Transverse colon (tissue), 4 donors: Measurements from ENCODE around the gene ARHGEF3. TPM values are rescaled to one million over a fixed set of nuclear protein-coding genes. Genes with fewer than 3 reads are reported as not detected.

Experiments used
- DNase-seq: peaks from one replicate; pipeline ENCODE4 v3.0.0-alpha.2; 2019
- H3K27ac ChIP-seq, 4 donors: fragments of 200-600 bp; sonication (generic); 2 replicates each; pipeline ENCODE4 v1.5.1; 2016 to 2018; ENCODE audit warnings: inconsistent platforms in 4 of 4
- H3K27me3 ChIP-seq: fragments of 200-600 bp; sonication (generic); 2 replicates; pipeline ENCODE4 v1.5.1; 2017; ENCODE audit warnings: inconsistent platforms
- H3K36me3 ChIP-seq, 4 donors: fragments of 200-600 bp; sonication (generic); 2 replicates each; pipeline ENCODE4 v1.5.1; 2017 to 2019; ENCODE audit warnings: inconsistent platforms in 4 of 4
- H3K4me1 ChIP-seq, 4 donors: fragments of 200-600 bp; sonication (generic); 2 replicates each; pipeline ENCODE4 v1.5.1; 2017 to 2020; ENCODE audit warnings: inconsistent platforms in 4 of 4
- H3K4me3 ChIP-seq, 4 donors: fragments of 200-600 bp; sonication (generic); 1 replicate in 1 of 4; 2 replicates in 3 of 4; pipeline versions ENCODE4 v1.5.1 to v1.6.1; 2017 to 2019; ENCODE audit warnings: inconsistent platforms in 4 of 4
- H3K9me3 ChIP-seq, 2 donors: fragments of 200-600 bp; sonication (generic); 2 replicates each; pipeline ENCODE4 v1.5.1; 2017 to 2019; ENCODE audit warnings: inconsistent platforms in 2 of 2
- CTCF ChIP-seq, 5 experiments: fragments of 200-600 bp in 3 of 5; fragments of 450-650 bp in 2 of 5; sonication (generic) in 3 of 5; IDR thresholded peaks; 1 replicate in 2 of 5; 2 replicates in 3 of 5; pipeline ENCODE4 v1.5.1; 2016 to 2017; ENCODE audit warnings: antibody characterized with exemption in 5 of 5, inconsistent platforms in 3 of 5, mild to moderate bottlenecking in 2 of 5, moderate library complexity in 1 of 5
- EP300 ChIP-seq: sonication (generic); formaldehyde crosslinking; IDR thresholded peaks from one replicate; pipeline ENCODE4 v1.6.1; 2017; ENCODE audit warnings: antibody characterized with exemption, low read depth
- POLR2A ChIP-seq: fragments of 450-650 bp; IDR thresholded peaks from one replicate; pipeline ENCODE4 v1.6.1; 2016; ENCODE audit warnings: antibody characterized with exemption, mild to moderate bottlenecking, moderate library complexity
- POLR2AphosphoS5 ChIP-seq, 3 donors: sonication (generic); formaldehyde crosslinking; IDR thresholded peaks; one replicate each; pipeline ENCODE4 v1.6.1; 2016; ENCODE audit warnings: antibody characterized with exemption in 3 of 3
- WGBS, 2 donors: methylation state at CpG; one replicate each; pipeline ENCODE4 v1.1.5; 2018; ENCODE audit warnings: low coverage in 1 of 2; 5-methylcytosine and 5-hydroxymethylcytosine counted together
- in situ Hi-C, 4 donors: fragments of 200-750 bp; cut with MboI; loops; one replicate each; pipeline versions ENCODE4 v1.15.0 to v1.15.1; 2017; ENCODE audit warnings: low sequenced_read_pairs in 3 of 4, low pct_ligation_motif_present in 1 of 4, low pct_unique_long_range_greater_than_20kb in 1 of 4
- intact Hi-C: fragments of 100-400 bp; cut with DNase I; formaldehyde crosslinking; loops from one replicate; pipeline ENCODE4 v1.15.1; 2023; ENCODE audit warnings: low total_unique reads
- total RNA-seq, 4 donors: library from RNA; depleted of rRNA; stranded (reverse); fragments of >200 nt; gene quantifications; one replicate each; pipeline ENCODE4 v1.1.0, GENCODE V29; 2016

ARHGEF3 gene
- total RNA-seq, 4 donors from 2014 or later: 2.6 to 13.2 (median 5.6) TPM

- Histone ChIP-seq H3K9me3 (no peaks in the 10 kb centered on the region), H3K36me3 (no peaks in the 10 kb centered on the region), H3K27me3 (no peaks in the 10 kb centered on the region), H3K4me3 (no peak overlapping the region), H3K27ac (no peak overlapping the region), H3K4me1 (peaks cover 0 to 7% (median 0%) of the 10 kb centered on the region in 4 donors)
- WGBS, 2 donors: 97 to 100% methylated on average over 1 of the region's 1 CpG
- TF ChIP-seq POLR2AphosphoS5 (IDR thresholded peaks at IDR 0.05): no peak
- no peak for TF ChIP-seq EP300
- TF ChIP-seq POLR2A: no peak
- no peak for TF ChIP-seq CTCF (IDR thresholded peaks at IDR 0.05)
- intact Hi-C loops: no loop called here
- DNase-seq: no peak
- in situ Hi-C loops: loop anchor here in 1 of 4 donors (25.0 kb wide), 1 partner anchor 172 kb away; no protein-coding TSS in a partner anchor
These were observed 13.8 kb upstream of the ARHGEF3 start for GRCh38 chr3:56815589-56815988.

- in situ Hi-C loops: loop anchor here in 1 of 4 donors (25.0 kb wide), 1 partner anchor 174 kb away; no protein-coding TSS in a partner anchor
- Histone ChIP-seq H3K27me3 (no peaks in the 10 kb centered on the region), H3K27ac (no peak overlapping the region), H3K9me3 (no peaks in the 10 kb centered on the region), H3K4me3 (no peak overlapping the region), H3K4me1 (peaks cover 0 to 7% (median 0%) of the 10 kb centered on the region in 4 donors), H3K36me3 (no peaks in the 10 kb centered on the region)
- TF ChIP-seq POLR2A: no peak
- TF ChIP-seq EP300: no peak
- no peak for TF ChIP-seq POLR2AphosphoS5 (IDR thresholded peaks at IDR 0.05)
- TF ChIP-seq CTCF (IDR thresholded peaks at IDR 0.05): no peak
- no peak for DNase-seq
- intact Hi-C loops: no loop called here
- 19 to 40% methylated on average over 1 of the region's 1 CpG for WGBS, 2 donors
These were observed 11.9 kb upstream of the ARHGEF3 start for GRCh38 chr3:56813653-56813960.

GRCh38 chr3:56812754-56813652, 11.3 kb upstream of the ARHGEF3 start:
- DNase-seq: no peak
- Histone ChIP-seq H3K9me3 (no peaks in the 10 kb centered on the region), H3K4me3 (no peak overlapping the region), H3K36me3 (no peaks in the 10 kb centered on the region), H3K27ac (no peak overlapping the region), H3K4me1 (peaks cover 0 to 7% (median 0%) of the 10 kb centered on the region in 4 donors), H3K27me3 (no peaks in the 10 kb centered on the region)
- intact Hi-C loops: no loop called here
- 69 to 80% methylated on average over 2 of the region's 2 CpGs for WGBS, 2 donors
- in situ Hi-C loops: loop anchor here in 1 of 4 donors (25.0 kb wide), 1 partner anchor 174 kb away; no protein-coding TSS in a partner anchor
- TF ChIP-seq CTCF (IDR thresholded peaks at IDR 0.05) (no peak), POLR2AphosphoS5 (IDR thresholded peaks at IDR 0.05) (no peak), POLR2A (no peak), EP300 (no peak)

GRCh38 chr3:56811546-56812202, 9.9 kb upstream of the ARHGEF3 start:
- Histone ChIP-seq H3K4me1 (peaks cover 0 to 7% (median 0%) of the 10 kb centered on the region in 4 donors), H3K27me3 (no peaks in the 10 kb centered on the region), H3K36me3 (no peaks in the 10 kb centered on the region), H3K4me3 (no peak overlapping the region), H3K9me3 (no peaks in the 10 kb centered on the region), H3K27ac (no peak overlapping the region)
- intact Hi-C loops (no loop called here), in situ Hi-C loops (loop anchor here in 1 of 4 donors (25.0 kb wide), 1 partner anchor 176 kb away; no protein-coding TSS in a partner anchor)
- 91 to 94% methylated on average over 5 of the region's 5 CpGs for WGBS, 2 donors
- no peak for DNase-seq
- TF ChIP-seq POLR2A (no peak), POLR2AphosphoS5 (IDR thresholded peaks at IDR 0.05) (no peak), EP300 (no peak), CTCF (IDR thresholded peaks at IDR 0.05) (no peak)
